ENCODE measurements around the gene SEZ6L. TPM values are rescaled to one million over a fixed set of nuclear protein-coding genes. Genes with fewer than 3 reads are reported as not detected.

Gene SEZ6L
- total and polyA plus RNA-seq, 10 of the 15 experiments (the other 5 are each of a cell fraction or from before 2014, with no cell fraction given): not detected

DNA sequence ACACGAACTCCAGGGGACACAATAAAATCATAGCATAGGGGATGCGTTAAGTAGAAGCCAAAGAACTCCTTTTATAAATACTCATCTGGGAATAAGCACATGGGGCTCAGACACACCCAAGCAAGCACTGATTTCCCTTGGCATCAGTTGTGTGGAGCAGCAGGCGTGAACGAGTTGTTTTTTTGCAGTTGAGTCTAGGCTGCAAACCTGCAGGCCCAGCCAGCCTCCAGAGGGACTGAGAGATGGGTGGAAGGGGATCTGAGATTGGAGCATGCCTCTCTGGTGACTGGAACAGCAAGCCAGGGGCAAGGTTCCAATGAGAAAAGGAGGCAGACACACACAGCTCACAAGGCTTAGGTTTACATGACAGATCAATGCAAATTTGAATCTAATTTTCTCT lies 27.4 kb upstream of the SEZ6L start (continued):
- TF ChIP-seq MXI1 (IDR thresholded peaks at IDR 0.05; ENCODE audit: low read depth, low read length) (no peak), HDAC6 (IDR thresholded peaks at IDR 0.05; ENCODE audit: unreplicated experiment) (no peak), NR2C1 (IDR thresholded peaks at IDR 0.05) (no peak), MYB (IDR thresholded peaks at IDR 0.05; ENCODE audit: borderline replicate concordance, low read depth, low read length) (no peak)

DNA sequence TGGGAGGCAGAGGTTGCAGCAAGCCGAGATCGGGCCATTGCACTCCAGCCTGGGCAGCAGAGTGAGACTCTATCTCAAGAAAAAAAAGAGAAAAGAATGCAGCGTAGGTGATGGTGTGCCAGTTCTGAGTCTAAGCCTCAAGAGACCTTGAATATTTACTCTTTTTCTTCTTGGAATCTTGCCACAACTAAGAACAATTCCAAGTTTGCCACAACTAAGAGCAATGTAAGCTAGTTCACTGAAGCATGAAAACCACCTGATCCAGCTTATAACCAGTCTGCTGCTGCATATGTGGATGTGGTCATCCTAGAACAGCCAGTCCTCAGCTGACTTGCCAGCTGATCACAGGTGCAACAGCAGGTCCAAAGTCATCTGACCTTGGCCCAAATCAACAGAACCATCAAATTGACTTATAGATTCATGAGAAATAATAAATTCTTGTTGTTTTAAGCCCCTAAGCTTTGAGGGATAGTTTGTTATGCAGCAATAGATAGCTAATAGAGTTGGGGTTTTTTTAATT lies 25.4 kb upstream of the SEZ6L start:
- Histone ChIP-seq H3K4me1 (ENCODE audit: control insufficient read depth, insufficient read depth, low read length) (no peaks in the 10 kb centered on the region), H3K27me3 (replicated peaks in 1 of 2; ENCODE audit: control insufficient read depth in 2 of 2, insufficient read depth in 2 of 2, low read length in 1 of 2) (peaks cover 1 to 3% of the 10 kb centered on the region in 2 experiments; a peak in 2 of 4 replicates), H3K4me2 (ENCODE audit: control insufficient read depth, insufficient read depth) (no peak overlapping the region), H3K9ac (ENCODE audit: control insufficient read depth, insufficient read depth, low read length) (no peak overlapping the region), H3K79me2 (ENCODE audit: control insufficient read depth, insufficient read depth, low read length) (no peaks in the 10 kb centered on the region), H3K27ac (ENCODE audit: control insufficient read depth, insufficient read depth) (no peak overlapping the region), H3K9me3 (replicated peaks; ENCODE audit: control insufficient read depth, insufficient read depth, low read length) (no peaks in the 10 kb centered on the region), H3K4me3 (no peak overlapping the region), H3K36me3 (ENCODE audit: control insufficient read depth in 2 of 2, insufficient read depth in 2 of 2, low read length in 1 of 2) (no peaks in the 10 kb centered on the region), H2AFZ (ENCODE audit: control insufficient read depth, low read depth, low read length) (no peak overlapping the region), H4K20me1 (ENCODE audit: control insufficient read depth, insufficient read depth) (no peaks in the 10 kb centered on the region)
- in situ Hi-C loops (cut with MboI): no loop called here
- TF ChIP-seq SREBF2 (IDR thresholded peaks at IDR 0.05; ENCODE audit: low read length) (no peak), FOXM1 (IDR thresholded peaks at IDR 0.05; ENCODE audit: low read depth, low read length) (no peak), NR2C1 (IDR thresholded peaks at IDR 0.05) (no peak), EZH2 (IDR thresholded peaks at IDR 0.05; ENCODE audit: borderline replicate concordance, control insufficient read depth, low read depth, low read length) (no peak)
- TF ChIP-seq, protein P1, sequence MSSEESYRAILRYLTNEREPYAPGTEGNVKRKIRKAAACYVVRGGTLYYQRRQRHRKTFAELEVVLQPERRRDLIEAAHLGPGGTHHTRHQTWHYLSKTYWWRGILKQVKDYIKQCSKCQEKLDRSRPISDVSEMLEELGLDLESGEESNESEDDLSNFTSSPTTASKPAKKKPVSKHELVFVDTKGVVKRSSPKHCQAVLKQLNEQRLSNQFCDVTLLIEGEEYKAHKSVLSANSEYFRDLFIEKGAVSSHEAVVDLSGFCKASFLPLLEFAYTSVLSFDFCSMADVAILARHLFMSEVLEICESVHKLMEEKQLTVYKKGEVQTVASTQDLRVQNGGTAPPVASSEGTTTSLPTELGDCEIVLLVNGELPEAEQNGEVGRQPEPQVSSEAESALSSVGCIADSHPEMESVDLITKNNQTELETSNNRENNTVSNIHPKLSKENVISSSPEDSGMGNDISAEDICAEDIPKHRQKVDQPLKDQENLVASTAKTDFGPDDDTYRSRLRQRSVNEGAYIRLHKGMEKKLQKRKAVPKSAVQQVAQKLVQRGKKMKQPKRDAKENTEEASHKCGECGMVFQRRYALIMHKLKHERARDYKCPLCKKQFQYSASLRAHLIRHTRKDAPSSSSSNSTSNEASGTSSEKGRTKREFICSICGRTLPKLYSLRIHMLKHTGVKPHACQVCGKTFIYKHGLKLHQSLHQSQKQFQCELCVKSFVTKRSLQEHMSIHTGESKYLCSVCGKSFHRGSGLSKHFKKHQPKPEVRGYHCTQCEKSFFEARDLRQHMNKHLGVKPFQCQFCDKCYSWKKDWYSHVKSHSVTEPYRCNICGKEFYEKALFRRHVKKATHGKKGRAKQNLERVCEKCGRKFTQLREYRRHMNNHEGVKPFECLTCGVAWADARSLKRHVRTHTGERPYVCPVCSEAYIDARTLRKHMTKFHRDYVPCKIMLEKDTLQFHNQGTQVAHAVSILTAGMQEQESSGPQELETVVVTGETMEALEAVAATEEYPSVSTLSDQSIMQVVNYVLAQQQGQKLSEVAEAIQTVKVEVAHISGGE (CRISPR knock-in tag; IDR thresholded peaks at IDR 0.05): no peak
- TF ChIP-seq, protein P2, sequence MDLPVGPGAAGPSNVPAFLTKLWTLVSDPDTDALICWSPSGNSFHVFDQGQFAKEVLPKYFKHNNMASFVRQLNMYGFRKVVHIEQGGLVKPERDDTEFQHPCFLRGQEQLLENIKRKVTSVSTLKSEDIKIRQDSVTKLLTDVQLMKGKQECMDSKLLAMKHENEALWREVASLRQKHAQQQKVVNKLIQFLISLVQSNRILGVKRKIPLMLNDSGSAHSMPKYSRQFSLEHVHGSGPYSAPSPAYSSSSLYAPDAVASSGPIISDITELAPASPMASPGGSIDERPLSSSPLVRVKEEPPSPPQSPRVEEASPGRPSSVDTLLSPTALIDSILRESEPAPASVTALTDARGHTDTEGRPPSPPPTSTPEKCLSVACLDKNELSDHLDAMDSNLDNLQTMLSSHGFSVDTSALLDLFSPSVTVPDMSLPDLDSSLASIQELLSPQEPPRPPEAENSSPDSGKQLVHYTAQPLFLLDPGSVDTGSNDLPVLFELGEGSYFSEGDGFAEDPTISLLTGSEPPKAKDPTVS (IDR thresholded peaks at IDR 0.05; ENCODE audit: low read depth, low read length): no peak
- 42% methylated on average over 3 of the region's 3 CpGs for WGBS (ENCODE audit: insufficient coverage, insufficient replicate concordance, low lambda C conversion rate, missing lambda C conversion rate)
- ChIA-PET POLR2A (no interaction called here), CTCF (interaction anchor here (1.2 to 5.3 kb wide), 3 partner anchors 9 to 28 kb away, joined by 3 to 20 read pairs (median 3); no protein-coding TSS in a partner anchor), SMC1A (ENCODE audit: uncharacterized antibody, unreplicated experiment) (interaction anchor here (0.5 kb wide), 1 partner anchor 742 kb away, joined by 3 read pairs; no protein-coding TSS in a partner anchor), RAD21 (ENCODE audit: unreplicated experiment) (no interaction called here)
- BruUV-seq (replicated peaks): no TSS peak
- intact Hi-C loops (cut with micrococcal nuclease; ENCODE audit: unreplicated experiment): no loop called here
- FAIRE-seq (no peak), DNase-seq (ENCODE audit: low read depth, low spot score) (no peak), ATAC-seq (no peak)
